ENCODE measurements around the gene LAMA5.

The LAMA5 gene

GRCh38 chr20:62393335-62393665 is 26.2 kb upstream of the LAMA5 start:
- TF ChIP-seq USF1 (IDR thresholded peaks at IDR 0.05): no peak
- no peak for TF ChIP-seq REST (IDR thresholded peaks at IDR 0.05; ENCODE audit: low read depth)
- no peak for TF ChIP-seq EP300 (IDR thresholded peaks at IDR 0.05; ENCODE audit: borderline replicate concordance)
- no peak for TF ChIP-seq TEAD4 (IDR thresholded peaks at IDR 0.05)
- no peak for TF ChIP-seq NFIC (IDR thresholded peaks at IDR 0.05)
- no peak for TF ChIP-seq CREB1 (IDR thresholded peaks at IDR 0.05; ENCODE audit: low read depth)
- no peak for TF ChIP-seq FOXM1 (IDR thresholded peaks at IDR 0.05; ENCODE audit: borderline replicate concordance, low read depth)
- no peak for TF ChIP-seq MAX (IDR thresholded peaks at IDR 0.05)
- TF ChIP-seq TCF12 (IDR thresholded peaks at IDR 0.05; ENCODE audit: low read depth): no peak
- no peak for TF ChIP-seq EGR1 (IDR thresholded peaks at IDR 0.05)
- no peak for TF ChIP-seq TAF1 (IDR thresholded peaks at IDR 0.05; ENCODE audit: low read depth)
- no peak for TF ChIP-seq RAD21 (IDR thresholded peaks at IDR 0.05; ENCODE audit: low read depth)
- TF ChIP-seq CEBPB (IDR thresholded peaks at IDR 0.05): no peak

DNA sequence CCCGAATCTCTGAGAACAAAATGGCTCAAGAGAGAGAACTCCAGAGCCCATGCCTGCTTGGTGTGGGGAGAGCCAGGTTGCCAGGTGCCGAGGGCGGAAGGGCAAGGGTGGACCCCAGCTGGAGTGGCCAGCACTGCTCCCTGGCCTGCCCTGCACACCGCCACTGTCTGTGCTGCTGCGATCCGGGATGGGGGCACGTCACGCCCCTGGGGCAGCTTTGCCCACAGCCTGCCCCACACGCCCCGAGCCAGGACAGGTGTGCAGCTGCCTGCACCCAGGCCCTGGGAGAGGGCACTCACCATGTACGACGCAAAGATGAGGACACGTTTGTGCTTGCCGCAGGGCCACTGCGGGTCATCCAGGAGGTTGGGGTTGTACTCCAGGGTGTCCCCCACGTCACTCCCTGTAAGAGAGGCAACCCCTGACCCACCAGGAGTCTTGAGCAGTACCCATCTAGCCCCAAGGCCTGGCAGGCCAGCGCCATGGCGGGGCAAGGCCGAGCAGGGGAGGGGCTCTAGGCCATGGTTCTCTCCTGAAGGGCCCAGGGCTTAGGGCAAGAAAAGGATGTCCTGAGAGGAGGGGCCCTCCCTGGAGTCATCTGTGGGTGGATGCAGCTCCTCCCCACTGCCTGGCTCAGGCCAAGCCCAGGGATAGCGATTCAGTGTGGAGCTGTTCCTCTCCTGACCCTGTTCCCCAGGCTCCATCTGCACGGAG is 25.7 kb upstream of the LAMA5 start:
- no peak for TF ChIP-seq EP300 (IDR thresholded peaks at IDR 0.05; ENCODE audit: borderline replicate concordance)
- no peak for TF ChIP-seq TAF1 (IDR thresholded peaks at IDR 0.05; ENCODE audit: low read depth)
- no peak for TF ChIP-seq MAX (IDR thresholded peaks at IDR 0.05)
- TF ChIP-seq TEAD4 (IDR thresholded peaks at IDR 0.05): no peak
- TF ChIP-seq RAD21 (IDR thresholded peaks at IDR 0.05; ENCODE audit: low read depth): no peak
- no peak for TF ChIP-seq NFIC (IDR thresholded peaks at IDR 0.05)

- no peak for TF ChIP-seq REST (IDR thresholded peaks at IDR 0.05; ENCODE audit: low read depth)
- peak; percentile 11; the same call in 1 of the 2 replicates for TF ChIP-seq TCF12 (IDR thresholded peaks at IDR 0.05; ENCODE audit: low read depth)
- TF ChIP-seq MAX (IDR thresholded peaks at IDR 0.05): peak; percentile 14; the same call in 1 of the 2 replicates
- TF ChIP-seq CEBPB (IDR thresholded peaks at IDR 0.05): no peak
- no peak for TF ChIP-seq NFIC (IDR thresholded peaks at IDR 0.05)
- no peak for TF ChIP-seq EGR1 (IDR thresholded peaks at IDR 0.05)
- TF ChIP-seq ZBTB7A (IDR thresholded peaks at IDR 0.05; ENCODE audit: low read depth): no peak
- no peak for TF ChIP-seq CREB1 (IDR thresholded peaks at IDR 0.05; ENCODE audit: low read depth)
Measured at GRCh38 chr20:62392077-62392418, 24.9 kb upstream of the LAMA5 start.

- TF ChIP-seq RAD21 (IDR thresholded peaks at IDR 0.05; ENCODE audit: low read depth): no peak
- peak; percentile 53; the same call in 1 of the 2 replicates for TF ChIP-seq EP300 (IDR thresholded peaks at IDR 0.05; ENCODE audit: borderline replicate concordance)
- TF ChIP-seq YY1 (IDR thresholded peaks at IDR 0.05; ENCODE audit: low read depth): no peak
- peak; percentile 77 for TF ChIP-seq NFIC (IDR thresholded peaks at IDR 0.05)
- peak; percentile 44; the same call in 1 of the 2 replicates for TF ChIP-seq TEAD4 (IDR thresholded peaks at IDR 0.05)
- TF ChIP-seq TCF12 (IDR thresholded peaks at IDR 0.05; ENCODE audit: low read depth): peak; percentile 80; the same call in 1 of the 2 replicates
- no peak for TF ChIP-seq TAF1 (IDR thresholded peaks at IDR 0.05; ENCODE audit: low read depth)
- no peak for TF ChIP-seq MAX (IDR thresholded peaks at IDR 0.05)
Measured at GRCh38 chr20:62391165-62392076, 24.3 kb upstream of the LAMA5 start.

DNA sequence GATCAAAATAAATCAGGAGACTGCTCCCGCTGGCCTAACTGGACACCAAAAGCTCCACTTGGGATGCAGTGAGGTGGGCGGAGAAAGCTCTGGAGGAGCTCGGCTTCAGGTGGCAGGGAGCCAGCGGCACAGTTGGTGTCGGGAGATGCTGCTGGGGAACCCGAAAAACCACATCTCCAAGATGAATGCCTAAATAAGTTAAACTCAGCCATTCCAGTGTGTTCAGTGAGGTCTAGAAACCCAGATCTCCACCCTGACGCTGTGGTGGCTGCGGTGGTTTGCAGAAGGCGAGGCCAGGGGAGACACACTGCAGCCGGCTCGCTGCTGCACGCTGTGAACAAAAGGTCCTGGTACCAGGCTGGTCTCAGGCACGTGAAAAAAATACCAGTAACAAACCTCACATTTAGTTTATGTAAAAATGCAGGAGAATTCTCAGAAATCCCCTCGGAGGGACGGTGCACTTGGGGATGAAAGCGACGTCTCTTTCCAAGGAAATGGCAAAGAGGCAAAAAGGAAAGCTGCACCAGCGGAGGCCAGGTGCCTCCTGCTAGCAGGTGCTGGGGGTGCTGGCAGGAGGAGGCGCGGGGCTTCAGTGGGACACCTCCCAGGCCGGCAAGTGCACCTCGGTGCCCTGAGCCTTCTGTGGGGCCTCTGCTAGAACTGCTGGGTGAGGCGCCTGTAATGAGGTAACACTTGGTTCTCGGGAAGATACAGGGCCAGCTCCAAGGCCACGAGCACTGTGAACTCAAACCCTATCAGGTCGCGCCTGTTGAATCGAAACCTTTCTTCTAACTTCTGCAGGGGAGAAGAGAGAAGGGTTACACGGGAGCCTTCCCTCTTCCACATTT is 23.4 kb upstream of the LAMA5 start:
- TF ChIP-seq REST (IDR thresholded peaks at IDR 0.05; ENCODE audit: low read depth) (no peak), EP300 (IDR thresholded peaks at IDR 0.05; ENCODE audit: borderline replicate concordance) (no peak), USF1 (IDR thresholded peaks at IDR 0.05) (no peak), RAD21 (IDR thresholded peaks at IDR 0.05; ENCODE audit: low read depth) (no peak), CEBPB (IDR thresholded peaks at IDR 0.05) (no peak), EGR1 (IDR thresholded peaks at IDR 0.05) (no peak), TEAD4 (IDR thresholded peaks at IDR 0.05) (no peak), NFIC (IDR thresholded peaks at IDR 0.05) (peak; percentile 64; the same call in 1 of the 2 replicates), FOXM1 (IDR thresholded peaks at IDR 0.05; ENCODE audit: borderline replicate concordance, low read depth) (no peak)
